Endodermal cell (in vitro differentiated cells): ENCODE measurements around the gene PELI2. TPM values are rescaled to one million over a fixed set of nuclear protein-coding genes. Genes with fewer than 3 reads are reported as not detected.

ENCODE experiments used
- DNase-seq: peaks from one replicate; pipeline ENCODE4 v3.0.0-alpha.2; 2017
- H3K27ac ChIP-seq: 2 replicates; pipeline ENCODE4 v1.5.1; 2013; ENCODE audit warnings: mild to moderate bottlenecking, low read depth, low read length, moderate library complexity
- H3K27me3 ChIP-seq: 2 replicates; pipeline ENCODE4 v1.6.1; 2013; ENCODE audit warnings: mild to moderate bottlenecking, low read length, moderate library complexity; ENCODE audit not compliant: insufficient read depth, control insufficient read depth, poor library complexity, severe bottlenecking
- H3K36me3 ChIP-seq: 2 replicates; pipeline ENCODE4 v1.7.0; 2013; ENCODE audit warnings: mild to moderate bottlenecking, low read length, moderate library complexity; ENCODE audit not compliant: control insufficient read depth, insufficient read depth
- H3K4me1 ChIP-seq: one replicate; pipeline ENCODE4 v1.7.0; 2013; ENCODE audit warnings: low read length; ENCODE audit not compliant: control insufficient read depth, insufficient read depth
- H3K4me3 ChIP-seq: 2 replicates; pipeline ENCODE4 v1.5.1; 2013; ENCODE audit warnings: mild to moderate bottlenecking, low read length, moderate library complexity
- H3K9ac ChIP-seq: 2 replicates; pipeline ENCODE4 v1.6.1; 2013; ENCODE audit warnings: mild to moderate bottlenecking, low read length, moderate library complexity; ENCODE audit not compliant: poor library complexity, severe bottlenecking; ENCODE audit errors: extremely low read depth
- H3K9me3 ChIP-seq: 2 replicates; pipeline ENCODE4 v1.6.1; 2013; ENCODE audit warnings: mild to moderate bottlenecking, low read length, moderate library complexity; ENCODE audit not compliant: control insufficient read depth
- H3K27ac Mint-ChIP-seq: 2 replicates; pipeline ENCODE4 v1.8.0; 2020; ENCODE audit warnings: mixed read lengths
- H3K27me3 Mint-ChIP-seq: 2 replicates; pipeline ENCODE4 v1.8.0; 2021; ENCODE audit warnings: mild to moderate bottlenecking, mixed read lengths; ENCODE audit not compliant: insufficient read depth
- H3K36me3 Mint-ChIP-seq: 2 replicates; pipeline ENCODE4 v1.8.0; 2020; ENCODE audit warnings: low read depth, mixed read lengths
- H3K4me1 Mint-ChIP-seq: 2 replicates; pipeline ENCODE4 v1.8.0; 2020; ENCODE audit warnings: mixed read lengths
- H3K4me3 Mint-ChIP-seq: 2 replicates; pipeline ENCODE4 v1.8.0; 2020; ENCODE audit warnings: mild to moderate bottlenecking, moderate library complexity, mixed read lengths
- H3K9me3 Mint-ChIP-seq: 2 replicates; pipeline ENCODE4 v1.8.0; 2020; ENCODE audit warnings: mild to moderate bottlenecking, mixed read lengths
- whole genome bisulfite sequencing, 2 experiments: methylation state at CpG; one replicate each; pipeline versions ENCODE4 v1.1.5 to v1.1.7; 2013; ENCODE audit warnings: missing lambda C conversion rate in 2 of 2, mixed read lengths in 1 of 2; ENCODE audit not compliant: insufficient coverage in 1 of 2, insufficient read length in 1 of 2; 5-methylcytosine and 5-hydroxymethylcytosine counted together
- total RNA-seq, 2 donors: library from RNA; stranded (reverse); fragmentation: NEBNext Ultra II Directional in 1 of 2; extraction: Animal tissue kit (Norgen Biotek cat#: 25700) in 1 of 2; gene quantifications; 2 replicates in 1 of 2; 3 replicates in 1 of 2; pipeline ENCODE4 v1.2.1, GENCODE V29; 2021
- TF ChIP-seq, protein P1 (sequence below): fragments of 200-600 bp; sonication (generic); conservative IDR thresholded peaks from 2 replicates; pipeline ENCODE4 v1.5.0; 2021; ENCODE audit warnings: antibody characterized with exemption, mild to moderate bottlenecking

Gene PELI2
- total RNA-seq, 2 donors from 2014 or later = 5.9 to 8.1 TPM

DNA sequence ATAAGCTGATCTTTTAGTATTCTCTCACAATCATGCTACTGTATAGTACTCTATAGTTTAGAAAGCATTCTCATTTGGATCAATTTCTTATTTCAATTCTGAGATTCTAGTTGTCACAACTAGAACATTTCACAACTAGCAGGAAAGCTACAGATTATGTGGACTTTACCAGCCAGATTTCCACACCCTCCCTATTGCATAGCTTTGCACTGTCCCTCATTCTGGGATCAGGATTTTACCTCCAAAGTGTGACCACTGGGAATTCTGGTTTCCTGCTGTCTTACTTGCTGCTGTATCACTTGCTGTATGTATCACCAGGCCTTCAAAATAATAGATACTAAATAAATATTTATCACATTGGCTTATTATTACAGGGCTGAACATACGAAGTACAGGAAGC, 10.2 kb upstream of the PELI2 start:
- Histone ChIP-seq H3K27me3 (no peaks in the 10 kb centered on the region), H3K9me3 (no peaks in the 10 kb centered on the region), H3K4me1 (no peaks in the 10 kb centered on the region), H3K36me3 (no peaks in the 10 kb centered on the region), H3K27ac (no peak overlapping the region), H3K9ac (no peak overlapping the region), H3K4me3 (no peak overlapping the region)
- H3K27me3 Mint-ChIP-seq = peaks cover 8% of the 10 kb centered on the region
- DNase-seq = no peak
- H3K36me3 Mint-ChIP-seq = no peaks in the 10 kb centered on the region
- TF ChIP-seq, protein P1, sequence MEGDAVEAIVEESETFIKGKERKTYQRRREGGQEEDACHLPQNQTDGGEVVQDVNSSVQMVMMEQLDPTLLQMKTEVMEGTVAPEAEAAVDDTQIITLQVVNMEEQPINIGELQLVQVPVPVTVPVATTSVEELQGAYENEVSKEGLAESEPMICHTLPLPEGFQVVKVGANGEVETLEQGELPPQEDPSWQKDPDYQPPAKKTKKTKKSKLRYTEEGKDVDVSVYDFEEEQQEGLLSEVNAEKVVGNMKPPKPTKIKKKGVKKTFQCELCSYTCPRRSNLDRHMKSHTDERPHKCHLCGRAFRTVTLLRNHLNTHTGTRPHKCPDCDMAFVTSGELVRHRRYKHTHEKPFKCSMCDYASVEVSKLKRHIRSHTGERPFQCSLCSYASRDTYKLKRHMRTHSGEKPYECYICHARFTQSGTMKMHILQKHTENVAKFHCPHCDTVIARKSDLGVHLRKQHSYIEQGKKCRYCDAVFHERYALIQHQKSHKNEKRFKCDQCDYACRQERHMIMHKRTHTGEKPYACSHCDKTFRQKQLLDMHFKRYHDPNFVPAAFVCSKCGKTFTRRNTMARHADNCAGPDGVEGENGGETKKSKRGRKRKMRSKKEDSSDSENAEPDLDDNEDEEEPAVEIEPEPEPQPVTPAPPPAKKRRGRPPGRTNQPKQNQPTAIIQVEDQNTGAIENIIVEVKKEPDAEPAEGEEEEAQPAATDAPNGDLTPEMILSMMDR = no peak
- no CpG with 5 or more reads among the region's 1 CpG for WGBS, 2 experiments
- no peak overlapping the region for H3K4me3 Mint-ChIP-seq
- H3K27ac Mint-ChIP-seq = no peak overlapping the region
- H3K4me1 Mint-ChIP-seq = no peaks in the 10 kb centered on the region
- no peaks in the 10 kb centered on the region for H3K9me3 Mint-ChIP-seq

DNA sequence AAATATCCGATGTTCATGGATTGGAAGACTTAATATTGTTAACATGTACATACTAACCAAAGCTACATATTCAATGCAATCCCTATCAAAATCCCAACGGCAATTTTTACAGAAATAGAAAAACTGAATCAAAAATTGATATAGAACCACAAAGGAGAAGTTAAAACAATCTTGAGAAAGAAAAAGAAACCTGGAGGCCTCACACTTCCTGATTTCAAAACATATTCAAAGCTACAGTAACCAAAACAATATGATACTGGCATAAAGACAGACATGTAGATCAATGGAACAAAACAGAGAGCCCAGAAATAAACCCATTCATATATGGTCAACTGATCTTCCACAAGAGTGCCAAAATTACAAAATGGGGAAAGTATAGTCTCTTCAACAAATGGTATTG, 5.4 kb upstream of the PELI2 start:
- peaks cover 22% of the 10 kb centered on the region for H3K27me3 Mint-ChIP-seq
- Histone ChIP-seq H3K9ac (no peak overlapping the region), H3K4me1 (no peaks in the 10 kb centered on the region), H3K36me3 (no peaks in the 10 kb centered on the region), H3K27me3 (peaks cover 7% of the 10 kb centered on the region), H3K27ac (no peak overlapping the region), H3K9me3 (no peaks in the 10 kb centered on the region), H3K4me3 (no peak overlapping the region)
- H3K9me3 Mint-ChIP-seq = no peaks in the 10 kb centered on the region
- TF ChIP-seq, protein P1 = no peak
- peaks cover 3% of the 10 kb centered on the region for H3K4me1 Mint-ChIP-seq
- H3K36me3 Mint-ChIP-seq = no peaks in the 10 kb centered on the region
- 100% methylated on average over 1 of the region's 2 CpGs; no CpG with 5 or more reads in 1 of the 2 experiments for WGBS, 2 experiments
- DNase-seq = no peak
- no peak overlapping the region for H3K4me3 Mint-ChIP-seq
- H3K27ac Mint-ChIP-seq = no peak overlapping the region

DNA sequence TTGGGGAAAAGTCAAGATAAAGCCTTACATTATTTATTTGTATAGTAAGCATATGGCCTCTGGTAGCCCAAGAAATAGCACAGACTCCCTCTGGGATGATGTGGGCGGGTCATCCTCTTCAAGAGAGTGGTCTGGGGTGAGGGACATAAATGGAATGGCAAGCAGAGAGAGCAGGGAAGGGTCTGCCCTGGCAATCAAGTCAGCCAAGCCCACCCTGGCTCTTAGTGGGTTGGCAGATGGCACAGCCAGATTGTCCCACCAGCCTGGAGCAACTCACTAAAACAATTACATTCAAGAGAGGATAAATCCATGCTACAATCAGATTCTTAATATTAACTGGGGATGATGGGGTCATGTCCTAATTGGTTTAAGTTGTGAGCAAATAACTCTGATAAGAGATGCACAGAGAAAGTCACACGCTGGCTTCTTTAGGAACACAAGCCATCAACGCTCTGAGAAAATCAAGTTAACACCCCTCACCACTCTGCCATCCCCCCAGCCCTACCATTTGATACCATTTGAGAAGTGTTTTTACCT, 2.8 kb upstream of the PELI2 start:
- H3K4me3 ChIP-seq = no peak overlapping the region
- H3K27ac Mint-ChIP-seq = no peak overlapping the region
- WGBS, 2 experiments = 80 to 85% methylated on average over 1 to 3 of the region's 3 CpGs

More for the DNA sequence above, 2.8 kb upstream of the PELI2 start:
- H3K27ac ChIP-seq = no peak overlapping the region
- H3K27me3 ChIP-seq = peaks cover 19% of the 10 kb centered on the region
- H3K9me3 Mint-ChIP-seq = no peaks in the 10 kb centered on the region
- H3K9ac ChIP-seq = no peak overlapping the region
- TF ChIP-seq, protein P1 = no peak
- no peaks in the 10 kb centered on the region for H3K36me3 ChIP-seq
- H3K27me3 Mint-ChIP-seq = peaks cover 35% of the 10 kb centered on the region
- DNase-seq = no peak
- peaks cover 13% of the 10 kb centered on the region for H3K4me1 Mint-ChIP-seq
- no peaks in the 10 kb centered on the region for H3K36me3 Mint-ChIP-seq
- H3K4me1 ChIP-seq = no peaks in the 10 kb centered on the region
- no peak overlapping the region for H3K4me3 Mint-ChIP-seq
- no peaks in the 10 kb centered on the region for H3K9me3 ChIP-seq
